ENCODE measurements around the gene OR2F2.

- TF ChIP-seq CTCF (IDR thresholded peaks at IDR 0.05) (no peak), POLR2A (IDR thresholded peaks at IDR 0.05) (no peak)
Measured at GRCh38 chr7:143906895-143907294, 28.1 kb upstream of the OR2F2 start.

All from Peyer's patch (tissue), 4 donors.